ENCODE measurements around the gene GVQW3.

DNA sequence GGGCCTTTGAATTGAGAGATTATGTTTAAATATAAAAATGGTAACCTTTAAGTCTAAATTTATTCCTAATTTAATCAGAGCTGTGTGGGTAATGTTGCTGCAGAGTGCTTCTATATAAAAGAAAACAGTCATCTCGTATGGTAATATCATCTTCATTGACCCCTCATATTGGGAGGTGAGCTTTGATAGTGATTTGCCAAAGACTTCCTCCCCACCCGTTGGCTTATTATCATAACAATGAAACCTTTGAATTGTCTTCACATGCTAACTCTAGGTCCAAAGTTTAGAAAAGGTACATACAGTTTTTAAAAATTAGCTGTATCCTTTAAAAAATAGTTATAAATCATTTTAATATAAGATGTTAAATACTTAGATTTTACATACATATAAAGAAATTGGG lies 67.4 kb downstream of the GVQW3 start:
- TF ChIP-seq CTCF (conservative IDR thresholded peaks at IDR 0.05) (no peak), ZFX (IDR thresholded peaks at IDR 0.05) (no peak)

Measured in C4-2B (cell line).